HG03342 (cell line): ENCODE results near the gene DVL2.
"Not testable (repeated sequence)": the region's sequence is repeated elsewhere in the genome, so short reads cannot be mapped to it uniquely, and the experiment has no call there.

ENCODE experiments used
- ATAC-seq: cut with Tn5 transposase; IDR thresholded peaks from one replicate; pipeline ENCODE4 v1.9.1; 2021; ENCODE audit warnings: mild to moderate bottlenecking, moderate library complexity; ENCODE audit not compliant: unreplicated experiment

Gene DVL2

DNA sequence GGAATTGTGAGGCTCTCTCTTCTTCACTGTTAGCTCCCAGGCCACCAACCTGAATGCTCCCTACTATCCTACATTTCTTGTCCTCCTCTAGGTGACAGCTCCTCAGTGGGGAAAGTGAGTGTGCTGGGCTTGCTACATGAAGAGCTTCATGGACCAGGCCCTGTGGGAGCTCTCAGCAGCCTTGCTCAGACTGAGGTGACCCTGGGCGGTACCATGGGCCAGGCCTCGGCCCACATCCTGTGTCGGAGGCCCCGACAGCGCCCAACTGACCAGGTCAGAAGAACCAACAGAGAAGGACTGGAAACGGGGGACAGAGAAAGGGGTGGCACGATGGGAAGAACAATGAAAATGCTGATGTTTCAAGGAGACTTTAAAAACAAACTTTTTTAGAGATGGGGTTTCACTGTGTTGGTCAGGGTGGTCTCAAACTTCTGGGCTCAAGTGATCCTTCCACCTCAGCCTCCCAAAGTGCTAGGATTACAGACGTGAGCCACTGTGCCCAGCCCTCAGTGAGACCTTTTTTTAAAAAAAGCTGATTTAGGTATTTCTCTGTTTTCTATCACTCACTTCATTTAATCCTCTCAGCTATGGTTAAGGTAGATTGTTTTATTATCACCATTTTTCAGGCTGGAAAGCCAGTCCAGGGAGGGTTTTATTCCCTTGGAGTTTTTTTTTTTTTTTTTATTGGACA, 22.6 kb upstream of the DVL2 start:
- ATAC-seq, result no peak

DNA sequence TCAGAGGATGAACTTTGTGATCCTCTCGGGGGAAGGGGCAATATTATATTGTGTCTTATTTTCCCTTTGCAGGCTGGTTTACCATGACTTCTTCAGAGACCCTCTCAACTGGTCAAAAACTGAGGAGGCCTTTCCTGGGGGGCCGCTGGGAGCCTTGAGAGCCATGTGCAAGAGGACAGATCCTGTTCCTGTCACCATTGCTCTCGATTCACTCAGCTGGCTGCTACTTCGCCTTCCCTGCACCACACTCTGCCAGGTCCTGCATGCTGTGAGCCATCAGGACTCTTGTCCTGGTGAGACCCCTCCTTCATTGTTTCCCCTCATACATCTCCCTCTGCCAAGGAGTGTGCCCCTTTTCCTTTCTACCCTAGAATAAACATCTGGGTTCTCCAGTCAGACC, 20.2 kb upstream of the DVL2 start:
- ATAC-seq, result no peak

DNA sequence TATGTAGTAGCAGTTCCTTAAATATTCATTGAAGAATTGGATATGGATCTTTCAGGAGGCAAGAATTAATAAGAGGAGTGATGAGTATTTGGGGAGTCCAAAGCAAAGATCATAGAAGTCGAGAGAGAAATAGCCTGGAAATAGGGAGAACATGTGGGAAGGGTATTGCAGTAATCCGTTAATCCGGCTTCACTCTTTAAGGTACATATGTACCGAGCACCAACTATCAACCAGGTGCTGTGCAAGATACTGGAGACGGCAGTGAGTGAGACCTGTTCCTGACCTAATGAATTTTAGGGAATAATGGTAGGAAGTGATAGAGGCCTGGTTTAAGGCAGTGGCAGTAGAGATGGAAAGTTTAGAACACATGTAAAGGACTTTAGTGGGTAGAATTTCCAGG, 18.8 kb upstream of the DVL2 start:
- no peak for ATAC-seq

DNA sequence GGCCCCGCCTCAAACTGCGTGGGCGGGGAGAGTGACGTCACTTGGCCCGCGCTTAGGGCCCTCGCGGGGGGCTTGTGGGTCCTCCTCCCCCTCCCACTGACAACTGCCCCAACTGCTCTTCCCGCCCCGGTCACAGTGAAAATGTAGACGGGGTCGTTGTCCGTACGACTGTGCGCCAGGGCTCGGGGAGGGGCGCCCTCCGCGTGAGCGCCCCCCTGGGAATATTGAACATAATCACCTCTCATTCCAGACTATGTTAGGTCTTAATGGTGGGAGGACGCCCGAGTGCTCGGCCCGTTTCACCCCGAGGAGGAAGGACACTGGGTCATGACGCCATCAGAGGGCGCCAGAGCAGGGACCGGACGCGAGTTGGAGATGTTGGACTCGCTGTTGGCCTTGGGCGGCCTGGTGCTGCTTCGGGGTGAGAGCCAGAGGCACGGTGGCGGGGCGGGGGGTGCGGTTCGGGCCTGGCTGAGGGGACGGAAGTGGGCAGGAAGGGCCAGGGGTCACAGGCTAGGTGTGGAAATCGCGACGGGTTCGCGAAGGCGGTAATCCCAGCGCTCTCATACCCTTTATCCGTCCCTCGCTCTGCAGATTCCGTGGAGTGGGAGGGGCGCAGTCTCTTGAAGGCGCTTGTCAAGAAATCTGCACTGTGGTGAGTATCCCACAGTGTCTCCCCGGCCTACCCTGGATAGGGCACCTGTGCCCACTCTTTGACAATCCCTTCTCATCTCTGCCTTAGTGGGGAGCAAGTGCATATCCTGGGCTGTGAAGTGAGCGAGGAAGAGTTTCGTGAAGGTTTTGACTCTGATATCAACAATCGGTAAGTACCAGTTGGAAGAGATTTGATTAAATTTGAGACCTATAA, 18.1 kb upstream of the DVL2 start, which contains the start of gene ELP5:
ELP5 (plus strand) TSS at position 40 of the 868 bp plus-strand sequence; CDS start at position 376, 336 bp downstream.
- ATAC-seq, result peak; percentile 49

DNA sequence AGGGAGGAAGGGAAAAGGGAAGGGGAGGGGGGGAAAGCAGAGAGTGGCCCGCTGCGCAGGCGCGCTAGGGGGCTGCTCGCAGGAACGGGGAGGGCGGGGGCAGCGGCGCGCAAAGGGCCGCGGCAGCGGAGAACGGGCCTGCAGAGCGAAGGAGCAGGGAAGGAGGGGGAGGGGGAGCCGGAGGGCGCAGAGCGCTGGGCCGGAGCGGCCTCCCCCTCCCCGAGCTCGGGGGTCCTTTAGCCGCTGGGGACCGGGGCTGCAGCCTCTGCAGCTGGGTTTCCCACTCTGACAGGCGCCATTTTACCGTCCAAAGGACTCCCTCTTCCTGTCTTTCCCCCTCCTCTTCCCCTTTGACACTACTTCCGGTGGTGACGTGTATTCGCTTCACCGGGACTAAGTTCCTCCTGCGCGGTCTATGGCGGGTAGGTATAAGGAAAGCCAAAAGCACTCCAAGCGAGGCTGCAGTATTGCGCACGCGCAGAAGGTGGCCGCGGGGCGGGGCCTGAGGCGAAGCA, 17.4 kb upstream of the DVL2 start, which contains the start of gene CTDNEP1:
CTDNEP1 (minus strand) TSS at position 74 of the 515 bp plus-strand sequence. CDS start 438 bp downstream, outside the sequence.
- ATAC-seq, result peak; percentile 74

DNA sequence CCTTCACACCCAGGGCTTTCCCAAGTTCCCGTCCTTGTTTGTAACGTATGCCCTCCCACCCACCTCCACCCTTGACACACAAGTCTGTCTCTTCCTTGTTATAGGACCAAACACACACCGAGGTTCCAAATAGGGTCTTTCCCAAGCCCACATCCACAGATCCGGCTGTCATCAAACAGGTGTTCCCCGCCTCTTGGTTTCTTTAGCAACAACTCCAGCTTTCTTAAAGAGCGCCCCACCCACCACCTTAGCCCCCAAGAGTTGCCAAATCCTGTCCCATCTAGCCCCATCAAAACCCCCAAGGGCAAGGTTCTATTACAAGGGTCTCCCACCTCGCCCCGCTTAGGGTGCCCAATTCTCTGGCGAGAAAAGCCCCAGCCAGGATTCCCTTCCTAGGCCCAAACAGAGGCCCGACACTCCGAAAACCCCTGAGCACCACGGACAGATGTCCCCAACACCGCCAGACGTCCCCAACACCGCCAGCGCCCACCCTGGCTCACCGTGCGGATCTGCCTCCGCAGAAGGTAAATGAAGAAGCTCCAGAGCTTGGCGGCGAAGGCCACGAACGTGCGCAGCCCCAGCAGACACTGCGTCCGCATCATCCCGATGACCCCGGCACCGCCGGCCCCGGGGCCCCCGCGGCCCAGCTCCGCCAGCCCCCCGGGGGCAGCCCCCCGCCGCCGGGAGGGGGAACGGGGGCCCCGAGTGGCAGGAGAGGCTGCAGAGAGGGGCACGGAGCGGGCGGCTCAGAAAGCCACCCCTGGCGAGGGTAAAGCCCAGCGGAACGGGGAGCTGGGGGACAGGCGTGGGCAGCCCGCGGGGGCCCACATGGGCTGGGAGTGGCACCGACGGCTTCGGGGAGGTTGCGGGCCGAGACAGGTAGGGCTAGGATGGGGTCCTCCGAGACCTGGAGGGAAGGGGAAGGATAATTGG, 16.6 kb upstream of the DVL2 start:
- ATAC-seq, result no peak

DNA sequence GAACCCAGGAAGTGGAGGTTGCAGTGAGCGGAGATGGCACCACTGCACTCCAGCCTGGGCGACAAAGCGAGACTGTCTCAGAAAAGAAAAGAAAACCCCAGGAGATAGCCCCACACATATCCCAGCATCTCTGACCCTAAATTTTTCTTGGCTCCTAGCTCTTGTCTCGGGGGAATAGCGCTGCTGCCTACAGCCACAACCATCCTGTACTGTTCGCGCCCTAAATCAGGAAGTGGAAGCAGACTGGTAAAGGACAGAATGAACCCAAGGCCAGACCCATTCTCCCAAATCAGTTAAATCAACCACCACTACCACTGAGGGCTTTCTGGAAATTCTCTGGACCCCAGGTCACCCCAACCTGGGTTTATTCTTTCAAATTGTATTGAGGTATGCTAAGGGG, 15.5 kb upstream of the DVL2 start:
- ATAC-seq, result no peak

DNA sequence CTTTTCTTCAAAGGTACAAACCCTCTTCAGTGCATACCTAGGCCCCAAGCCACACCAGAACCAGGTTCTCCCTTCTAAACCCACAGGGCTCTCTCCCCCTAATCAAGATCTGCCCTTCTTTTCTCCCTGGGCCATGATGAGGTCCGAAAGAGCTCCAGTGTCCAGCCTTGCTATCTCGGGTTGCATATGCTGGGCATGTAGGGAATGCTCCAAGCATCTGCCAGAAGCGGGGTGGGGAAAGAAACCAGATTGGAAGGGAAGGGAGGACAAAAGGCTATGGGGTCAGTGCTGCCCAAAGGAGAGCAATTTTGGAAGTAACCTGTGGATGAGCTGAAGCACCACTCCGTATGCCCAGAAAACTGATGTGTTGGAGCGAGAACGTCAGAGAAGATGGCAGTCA, 14.9 kb upstream of the DVL2 start:
- ATAC-seq, result no peak

DNA sequence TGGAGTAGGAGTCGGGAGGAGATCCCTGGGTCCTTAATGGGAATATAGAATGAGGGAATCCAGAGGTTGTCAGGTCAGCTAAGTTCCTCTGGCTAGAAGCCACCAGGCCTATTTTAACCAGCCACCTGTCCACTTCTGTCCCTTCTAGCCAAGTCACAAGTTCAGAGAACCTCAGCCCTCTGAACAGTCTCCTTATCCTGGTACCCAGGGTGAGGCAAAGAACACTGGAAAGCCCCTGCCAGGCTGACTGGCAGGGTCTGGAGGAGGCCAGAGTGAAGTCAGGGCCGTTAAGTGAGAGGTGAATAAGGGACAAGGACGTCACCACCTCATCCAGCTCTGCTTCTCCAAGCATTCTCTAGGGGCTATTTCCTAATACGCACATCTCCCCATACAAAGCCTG, 14.5 kb upstream of the DVL2 start:
- no peak for ATAC-seq

DNA sequence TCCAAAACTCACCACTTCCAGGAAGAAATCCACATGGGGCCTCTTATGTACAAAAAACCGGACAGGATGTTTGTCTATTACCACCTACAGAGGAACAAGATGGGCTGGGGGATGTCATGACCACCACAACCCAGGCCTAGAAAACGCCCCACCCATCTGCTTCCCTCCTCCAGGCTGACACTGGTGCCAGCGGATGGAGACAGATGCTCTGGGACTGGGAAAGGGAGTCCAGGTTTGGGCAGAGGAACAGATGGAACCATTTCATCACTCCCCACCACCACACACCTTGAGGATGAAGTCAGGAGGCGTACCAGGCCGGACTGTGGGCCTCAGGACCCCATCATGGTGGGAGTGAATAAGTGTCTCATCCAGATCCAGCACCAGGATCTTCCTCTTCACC, 12.5 kb upstream of the DVL2 start:
- no peak for ATAC-seq

DNA sequence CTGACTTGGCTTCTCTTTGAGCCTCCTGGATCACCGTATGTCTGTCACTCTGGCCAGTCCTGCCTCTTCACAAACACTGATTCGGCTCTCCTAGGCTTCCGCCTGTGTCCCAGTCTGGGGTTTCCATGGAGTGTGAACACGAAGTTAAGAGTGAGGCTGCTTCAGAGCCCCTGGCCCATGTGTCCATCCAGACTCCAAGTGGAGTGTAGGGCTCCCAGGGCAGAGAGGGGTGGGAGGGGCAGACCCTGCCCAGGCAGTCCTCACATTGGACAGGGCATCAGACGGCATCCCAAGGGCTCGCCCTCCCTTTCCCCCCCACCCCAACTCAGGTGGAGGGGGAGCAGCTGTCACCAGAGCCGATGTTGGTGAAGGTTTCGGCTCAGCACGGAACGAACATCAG, 9.5 kb upstream of the DVL2 start:
- not testable (repeated sequence) for ATAC-seq

DNA sequence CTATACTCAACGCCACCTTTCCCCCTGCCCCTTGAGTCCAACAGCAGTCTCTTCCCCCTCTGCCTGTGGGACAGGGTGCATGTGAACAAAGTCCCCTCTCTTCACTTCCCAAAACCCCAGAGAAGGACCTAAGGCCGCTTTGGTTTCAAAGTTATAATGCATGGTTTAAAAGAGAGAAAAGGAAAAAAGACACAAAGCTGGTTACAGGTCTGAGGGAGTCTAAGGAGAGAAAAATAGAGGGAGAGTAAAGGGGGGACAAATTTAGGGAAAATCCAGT, 9.1 kb upstream of the DVL2 start:
- ATAC-seq, result no peak

DNA sequence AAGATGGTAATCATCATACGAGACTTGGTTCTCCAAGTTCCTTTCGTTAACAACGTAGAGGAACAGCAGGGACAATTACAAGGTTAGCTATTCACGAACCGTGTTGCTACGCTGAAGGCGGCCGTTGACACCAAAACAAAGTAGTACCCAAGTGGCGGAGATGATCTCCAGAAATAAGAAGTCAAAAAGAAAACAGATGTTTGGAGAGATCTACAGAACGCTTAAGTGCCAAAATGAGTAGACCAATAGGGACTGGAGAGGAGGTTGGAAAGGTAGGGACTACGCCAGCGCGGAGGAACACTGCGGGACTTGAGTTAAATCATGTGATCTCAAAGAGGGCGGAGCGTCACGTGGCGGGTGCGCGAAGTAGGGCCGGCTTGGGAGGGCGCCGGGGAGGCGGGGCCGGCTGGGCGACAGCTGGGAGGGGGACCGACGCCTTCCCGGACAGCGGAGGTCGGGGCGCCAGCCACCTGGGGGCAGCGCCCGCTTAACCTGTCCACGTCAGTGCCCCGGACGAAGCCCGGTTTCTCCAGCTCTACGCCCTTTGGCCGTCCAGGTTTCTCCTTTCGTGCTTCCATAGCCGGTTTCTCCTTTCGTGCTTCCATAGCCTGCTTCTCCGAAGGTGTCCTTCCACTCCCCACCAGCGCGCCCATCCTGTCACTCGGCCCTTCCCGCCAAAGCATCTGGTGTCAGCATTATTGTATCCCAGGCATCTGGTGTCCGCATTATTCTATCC, 8.6 kb upstream of the DVL2 start:
- ATAC-seq, result peak; percentile 39

DNA sequence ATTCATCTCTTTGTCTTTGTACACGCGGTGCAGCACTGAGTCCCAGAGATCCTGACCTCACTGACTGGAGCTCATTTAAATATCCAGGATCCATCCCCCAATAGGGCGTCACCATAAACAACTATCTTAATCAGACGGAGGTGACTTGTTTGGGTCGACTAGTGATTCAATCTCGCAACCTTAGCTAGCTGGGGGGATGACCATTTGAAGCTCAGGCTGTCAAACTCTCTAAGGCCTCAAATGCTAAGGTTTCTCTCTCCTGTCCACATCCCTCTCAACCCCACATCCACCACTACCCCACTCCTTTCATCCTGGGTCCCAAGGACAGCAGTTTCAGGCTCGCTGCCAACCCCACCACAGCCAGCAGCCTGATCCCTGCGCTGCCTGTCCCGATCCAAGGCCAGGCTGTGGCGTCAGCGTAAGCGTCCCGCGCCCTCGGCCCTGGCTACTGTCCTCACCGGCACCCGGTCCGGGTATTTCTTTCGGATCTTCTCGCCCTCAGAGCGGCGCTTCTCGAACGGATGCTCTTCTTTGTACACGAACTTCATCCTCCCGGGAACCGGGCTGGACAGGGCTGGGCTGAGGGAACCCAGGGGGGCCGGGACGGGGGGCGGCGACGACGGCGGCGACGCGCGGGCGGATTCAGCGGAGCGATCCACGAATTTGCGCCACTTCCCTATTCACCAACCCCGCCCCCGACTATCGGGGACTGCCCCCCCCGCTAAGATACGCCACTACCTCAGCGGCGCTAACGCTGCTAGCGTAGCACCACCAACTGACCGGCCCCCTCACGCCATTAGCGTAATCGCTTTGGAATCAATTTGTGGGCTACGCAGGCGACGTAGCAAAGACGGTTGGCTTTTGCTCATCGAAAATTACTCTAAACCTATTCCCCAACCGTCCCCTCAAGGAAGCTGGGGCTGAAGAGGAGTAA, 7.7 kb upstream of the DVL2 start, which contains the start of gene GABARAP:
GABARAP (minus strand) TSS at position 667 of the 934 bp plus-strand sequence; CDS start at position 548, 119 bp downstream.
- peak; percentile 28 for ATAC-seq

DNA sequence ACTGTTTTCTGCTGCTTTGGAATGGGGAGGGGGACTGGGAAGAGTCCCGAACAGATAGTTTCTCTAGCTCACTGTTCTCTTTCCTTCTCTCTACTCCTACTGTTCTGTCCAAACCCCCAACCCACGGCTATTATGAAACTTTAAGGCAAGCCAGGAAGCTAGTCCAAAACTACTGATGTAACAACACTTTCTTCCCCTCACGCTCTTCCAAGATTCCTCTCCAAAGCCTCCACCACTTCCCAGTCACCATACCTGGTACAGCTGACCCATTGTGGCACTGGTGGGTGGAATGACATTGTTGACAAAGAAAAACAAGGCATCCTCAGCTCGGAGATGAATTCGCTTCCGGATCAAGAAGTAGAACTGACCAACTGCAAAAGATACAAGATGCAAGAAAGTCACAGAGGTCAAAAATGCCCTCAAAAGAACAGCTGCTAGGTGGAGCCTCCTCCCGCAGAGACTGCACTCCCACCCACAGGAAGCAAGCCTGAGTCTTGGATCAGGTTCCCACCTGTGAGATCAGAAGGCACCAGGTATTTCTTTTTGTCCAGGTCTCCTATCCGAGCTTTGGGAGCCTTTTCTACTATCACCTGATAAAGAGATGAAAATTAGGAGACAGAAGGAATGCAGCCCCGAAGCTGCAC, 6.9 kb upstream of the DVL2 start:
- no peak for ATAC-seq

DNA sequence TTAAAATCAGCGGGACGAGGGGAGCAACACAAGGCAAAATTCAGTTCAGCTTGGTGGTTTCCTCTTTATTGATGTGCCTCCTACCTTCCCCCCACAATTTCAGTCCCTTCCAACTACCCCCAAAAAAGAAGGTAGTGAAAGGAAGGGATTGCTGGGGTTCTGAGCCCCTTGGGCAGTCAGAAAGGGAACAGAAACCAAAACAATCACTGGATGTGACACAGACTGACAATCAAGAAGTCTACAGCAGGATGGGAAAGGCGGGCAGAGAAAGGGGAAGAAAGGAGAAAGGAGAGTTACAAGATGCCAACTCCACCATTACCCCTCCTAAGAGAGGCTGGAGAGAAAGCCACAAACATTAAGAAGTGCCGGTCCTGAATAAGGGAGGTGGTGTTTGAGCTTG, 6.1 kb upstream of the DVL2 start:
- no peak for ATAC-seq

DNA sequence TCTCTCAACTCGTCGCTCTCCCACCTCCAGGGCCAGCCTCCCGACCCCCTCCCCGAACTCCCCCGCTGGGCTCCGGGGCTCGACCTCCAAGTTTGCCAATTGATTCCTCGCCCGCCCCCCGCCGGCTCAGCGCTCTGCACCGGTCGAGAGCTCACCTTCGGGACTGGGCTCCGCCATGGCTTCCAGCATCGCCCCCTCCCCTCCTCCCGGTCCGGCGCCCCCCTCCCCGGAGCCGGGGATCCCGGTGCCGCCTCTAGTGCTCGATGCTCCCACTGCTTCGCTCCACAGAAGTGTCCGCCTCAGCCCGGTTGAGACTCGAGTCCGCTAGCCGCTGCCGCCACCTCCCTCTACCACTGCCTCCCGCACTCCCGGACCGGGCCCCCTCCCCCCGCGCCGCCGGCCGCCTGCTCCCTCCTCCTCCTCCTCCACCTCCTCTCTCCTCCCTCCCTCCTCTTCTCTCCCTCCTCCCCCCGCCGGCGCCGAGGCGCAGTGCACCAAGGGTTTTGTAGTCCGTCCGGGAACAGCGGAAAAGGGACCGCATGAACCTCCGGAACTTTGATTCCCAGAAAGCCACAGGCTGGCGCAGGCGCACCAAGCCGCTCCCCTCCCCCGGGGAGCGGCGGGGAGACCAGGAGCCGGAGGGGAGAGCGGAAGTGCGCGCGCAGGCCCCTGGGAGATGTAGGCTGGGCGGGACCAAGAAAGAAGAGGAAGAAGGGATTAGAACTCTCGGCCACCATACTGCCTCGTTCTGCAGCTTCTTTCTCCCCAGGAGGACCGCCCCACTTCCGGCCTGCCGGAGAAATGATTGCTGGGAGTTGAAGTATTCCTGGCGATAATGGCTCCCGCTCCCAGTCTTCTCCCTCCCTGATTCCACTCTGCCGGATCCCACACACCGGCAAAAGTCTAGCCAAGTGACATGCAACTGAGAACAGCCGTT, 5.0 kb upstream of the DVL2 start, which contains the start of gene PHF23:
PHF23 (minus strand) TSS at position 367 of the 937 bp plus-strand sequence; CDS start at position 189, 178 bp downstream.
- ATAC-seq, result peak; percentile 49
